PC-3 (cell line): Measurements from ENCODE around the gene MUS81. TPM values are rescaled to one million over a fixed set of nuclear protein-coding genes. Genes with fewer than 3 reads are reported as not detected.

Source experiments
- ATAC-seq: fragments of 200-7000 bp; cut with Tn5 transposase; 2 replicates; pipeline ENCODE4 v1.9.1; 2020; ENCODE audit warnings: mild to moderate bottlenecking, moderate library complexity
- BruUV-seq: library from RNA; stranded (reverse); fragments of 400-500 nt; replicated peaks from 2 replicates; lab custom pipeline; 2021; lab: Mats Ljungman, UMichigan
- CTCF ChIA-PET: fragments of 300-600 bp; sonication (Branson Sonifier 250); formaldehyde crosslinking; loops from one replicate; lab custom pipeline; 2022; ENCODE audit warnings: antibody characterized with exemption; lab: Charles Lee
- POLR2A ChIA-PET: fragments of 300-600 bp; sonication (Branson Sonifier 250); formaldehyde crosslinking; loops from one replicate; lab custom pipeline; 2022; ENCODE audit warnings: antibody characterized with exemption; ENCODE audit not compliant: unreplicated experiment; lab: Charles Lee
- DNase-seq: peaks from one replicate; pipeline ENCODE4 v3.0.0-alpha.2; 2015
- H2AFZ ChIP-seq: fragments of 300-600 bp; sonication (generic); 2 replicates; pipeline ENCODE4 v1.6.0; 2016; ENCODE audit warnings: antibody characterized with exemption, low read length
- H3F3A ChIP-seq: fragments of 300-600 bp; sonication (generic); one replicate; pipeline ENCODE4 v1.6.0; 2017; ENCODE audit warnings: antibody characterized with exemption, low read length, control low read depth, mild to moderate bottlenecking; ENCODE audit not compliant: unreplicated experiment
- H3K27ac ChIP-seq: fragments of 300-600 bp; sonication (generic); 2 replicates; pipeline ENCODE4 v1.5.1; 2016; ENCODE audit warnings: mild to moderate bottlenecking, low read length
- H3K27me3 ChIP-seq: fragments of 300-600 bp; sonication (generic); 2 replicates; pipeline ENCODE4 v1.6.1; 2016; ENCODE audit warnings: low read length, mixed read lengths
- H3K36me3 ChIP-seq: fragments of 300-600 bp; sonication (generic); 2 replicates; pipeline ENCODE4 v1.6.1; 2016; ENCODE audit warnings: low read depth, mixed run types, low read length, mixed read lengths
- H3K4me1 ChIP-seq: fragments of 300-600 bp; sonication (generic); 2 replicates; pipeline ENCODE4 v1.5.1; 2016; ENCODE audit warnings: low read length; ENCODE audit not compliant: insufficient read depth
- H3K4me2 ChIP-seq: fragments of 300-600 bp; sonication (generic); 2 replicates; pipeline ENCODE4 v1.6.0; 2016; ENCODE audit warnings: low read length
- H3K4me3 ChIP-seq: fragments of 300-600 bp; sonication (generic); 2 replicates; pipeline ENCODE4 v1.5.1; 2016; ENCODE audit warnings: mild to moderate bottlenecking, low read length, mixed read lengths
- H3K79me2 ChIP-seq: fragments of 300-600 bp; sonication (generic); 2 replicates; pipeline ENCODE4 v1.6.1; 2017; ENCODE audit warnings: low read length, mixed read lengths
- H3K9ac ChIP-seq: fragments of 300-600 bp; sonication (generic); 2 replicates; pipeline ENCODE4 v1.6.0; 2016; ENCODE audit warnings: mild to moderate bottlenecking, low read length
- H3K9me2 ChIP-seq: fragments of 300-600 bp; sonication (generic); replicated peaks from 2 replicates; pipeline ENCODE4 v1.6.1; 2016; ENCODE audit warnings: mixed run types, low read length, mixed read lengths
- H3K9me3 ChIP-seq: fragments of 300-600 bp; sonication (generic); 2 replicates; pipeline ENCODE4 v1.6.1; 2016; ENCODE audit warnings: low read length, mixed read lengths
- H4K20me1 ChIP-seq: fragments of 300-600 bp; sonication (generic); 2 replicates; pipeline ENCODE4 v1.6.1; 2016; ENCODE audit warnings: low read length, mixed read lengths
- CTCF ChIP-seq: fragments of 300-600 bp; sonication (generic); conservative IDR thresholded peaks from 2 replicates; pipeline ENCODE4 v1.5.1; 2017; ENCODE audit warnings: antibody characterized with exemption, low read depth, mild to moderate bottlenecking, low read length
- EZH2 ChIP-seq: fragments of 300-600 bp; sonication (generic); IDR thresholded peaks from one replicate; pipeline ENCODE4 v1.6.1; 2017; ENCODE audit warnings: antibody characterized with exemption, mild to moderate bottlenecking, low read length; ENCODE audit not compliant: unreplicated experiment
- EZH2phosphoT487 ChIP-seq: fragments of 300-600 bp; sonication (generic); IDR thresholded peaks from 2 replicates; pipeline ENCODE4 v1.6.1; 2018; ENCODE audit warnings: mild to moderate bottlenecking, antibody characterized with exemption, low read length, borderline replicate concordance
- intact Hi-C: fragments of 100-400 bp; cut with micrococcal nuclease; formaldehyde crosslinking; loops from 2 replicates; pipeline ENCODE4 v1.9.0; 2023
- total RNA-seq: library from RNA; depleted of rRNA; stranded (reverse); fragments of >200 nt; gene quantifications from 2 replicates; pipeline ENCODE4 v1.2.3, GENCODE V29; 2014

Gene MUS81
- total RNA-seq, 1 experiment from 2014 or later = 82.0 TPM

GRCh38 chr11:65853246-65853979, 6.8 kb upstream of the MUS81 start:
- peaks cover 42% of the 10 kb centered on the region for H3K79me2 ChIP-seq
- TF ChIP-seq CTCF = peak; percentile 48
- no peak for TF ChIP-seq EZH2phosphoT487

DNA sequence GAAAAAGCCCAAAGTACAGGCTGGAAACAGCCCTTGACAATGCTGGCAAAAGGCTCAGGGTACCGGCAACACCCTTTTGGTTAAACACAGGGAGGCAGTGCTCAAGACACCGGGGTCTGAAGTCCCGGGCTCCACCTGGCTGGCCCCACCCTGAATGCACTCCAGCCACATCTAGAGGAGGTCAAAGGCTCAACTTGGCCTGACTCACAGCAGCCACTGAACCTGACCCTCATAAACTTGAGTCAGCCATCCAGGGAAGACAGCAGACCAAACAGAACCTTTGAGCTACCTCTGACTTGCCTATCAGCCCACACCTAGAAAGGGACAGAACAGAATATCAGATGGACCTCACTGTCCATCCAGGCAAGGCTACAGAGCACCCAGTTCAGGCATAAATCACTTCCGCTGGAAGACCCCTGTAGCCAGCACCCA, 6.1 kb upstream of the MUS81 start:
- ATAC-seq (no peak), DNase-seq (no peak)
- H3K9ac ChIP-seq = no peak overlapping the region
- peaks cover 49% of the 10 kb centered on the region for H4K20me1 ChIP-seq
- H3K79me2 ChIP-seq = peaks cover 42% of the 10 kb centered on the region
- no peaks in the 10 kb centered on the region for H3K9me2 ChIP-seq
- no TSS peak for BruUV-seq
- H2AFZ ChIP-seq = no peak overlapping the region
- H3F3A ChIP-seq = peaks cover 6% of the 10 kb centered on the region
- no peaks in the 10 kb centered on the region for H3K27me3 ChIP-seq
- H3K9me3 ChIP-seq = no peaks in the 10 kb centered on the region
- CTCF ChIA-PET = no interaction called here
- no peak overlapping the region for H3K27ac ChIP-seq
- TF ChIP-seq EZH2phosphoT487 (no peak), EZH2 (no peak), CTCF (no peak)
- peaks cover 56% of the 10 kb centered on the region for H3K36me3 ChIP-seq
- peaks cover 26% of the 10 kb centered on the region for H3K4me1 ChIP-seq
- POLR2A ChIA-PET = no interaction called here
- intact Hi-C loops = no loop called here
- H3K4me2 ChIP-seq = no peak overlapping the region
- H3K4me3 ChIP-seq = no peak overlapping the region

More at GRCh38 chr11:65853246-65853979, 6.8 kb upstream of the MUS81 start:
- Histone ChIP-seq H3K9me2 (no peaks in the 10 kb centered on the region), H3K27me3 (no peaks in the 10 kb centered on the region), H3K9ac (no peak overlapping the region), H3K27ac (no peak overlapping the region), H3K9me3 (no peaks in the 10 kb centered on the region), H3K4me1 (peaks cover 24% of the 10 kb centered on the region), H2AFZ (no peak overlapping the region), H3K4me3 (no peak overlapping the region), H3F3A (peaks cover under 1% of the 10 kb centered on the region), H4K20me1 (peaks cover 49% of the 10 kb centered on the region), H3K36me3 (peaks cover 56% of the 10 kb centered on the region), H3K4me2 (no peak overlapping the region)
- no peak for DNase-seq
- CTCF ChIA-PET = no interaction called here
- ATAC-seq = no peak
- intact Hi-C loops = no loop called here
- POLR2A ChIA-PET = no interaction called here
- no TSS peak for BruUV-seq
